Bone marrow (tissue), 2 donors: ENCODE results near the gene SHH.

Experiments used
- DNase-seq, 2 donors: peaks; one replicate each; lab custom pipeline; 2025; lab: John Stamatoyannopoulos, UW

SHH gene

DNA sequence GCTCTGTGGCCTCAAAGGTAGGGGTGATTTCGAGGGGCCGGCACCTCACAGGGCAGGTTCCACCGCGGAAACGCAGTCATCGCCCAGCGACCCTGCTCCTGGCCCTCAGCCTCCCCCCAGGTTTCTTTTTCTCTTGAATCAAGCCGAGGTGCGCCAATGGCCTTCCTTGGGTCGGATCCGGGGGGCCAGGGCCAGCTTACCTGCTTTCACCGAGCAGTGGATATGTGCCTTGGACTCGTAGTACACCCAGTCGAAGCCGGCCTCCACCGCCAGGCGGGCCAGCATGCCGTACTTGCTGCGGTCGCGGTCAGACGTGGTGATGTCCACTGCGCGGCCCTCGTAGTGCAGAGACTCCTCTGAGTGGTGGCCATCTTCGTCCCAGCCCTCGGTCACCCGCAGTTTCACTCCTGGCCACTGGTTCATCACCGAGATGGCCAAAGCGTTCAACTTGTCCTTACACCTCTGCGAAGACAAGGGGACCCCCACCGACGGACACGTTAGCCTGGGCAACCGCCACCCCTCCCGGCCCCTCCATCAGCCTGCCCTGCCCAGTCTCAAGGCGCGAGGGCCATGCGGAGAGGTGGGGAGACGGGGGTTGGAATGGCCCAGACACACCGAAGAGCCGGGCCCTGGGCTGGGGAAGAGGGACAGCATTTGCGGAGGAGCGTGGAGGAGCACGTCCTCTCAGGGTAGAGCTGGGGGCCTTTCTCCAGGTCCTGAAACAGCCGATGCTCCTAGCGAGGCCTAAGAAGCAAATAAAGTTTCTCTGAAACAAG is 6.0 kb downstream of the SHH start:
- no peak for DNase-seq

DNA sequence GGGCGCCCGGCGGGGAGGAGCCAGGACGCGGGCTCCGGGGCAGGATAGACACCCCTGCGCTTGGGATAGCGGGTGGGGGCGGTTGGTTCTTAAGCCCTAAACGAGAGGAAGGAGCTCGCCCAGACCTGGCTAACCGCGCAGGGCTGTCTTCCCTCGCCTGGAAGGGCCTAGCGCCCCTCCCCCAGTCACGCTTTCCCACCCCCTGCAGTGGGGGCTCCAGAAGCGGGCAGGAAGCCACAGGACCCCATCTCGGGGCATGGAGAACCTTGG is 6.5 kb downstream of the SHH start:
- no peak for DNase-seq

DNA sequence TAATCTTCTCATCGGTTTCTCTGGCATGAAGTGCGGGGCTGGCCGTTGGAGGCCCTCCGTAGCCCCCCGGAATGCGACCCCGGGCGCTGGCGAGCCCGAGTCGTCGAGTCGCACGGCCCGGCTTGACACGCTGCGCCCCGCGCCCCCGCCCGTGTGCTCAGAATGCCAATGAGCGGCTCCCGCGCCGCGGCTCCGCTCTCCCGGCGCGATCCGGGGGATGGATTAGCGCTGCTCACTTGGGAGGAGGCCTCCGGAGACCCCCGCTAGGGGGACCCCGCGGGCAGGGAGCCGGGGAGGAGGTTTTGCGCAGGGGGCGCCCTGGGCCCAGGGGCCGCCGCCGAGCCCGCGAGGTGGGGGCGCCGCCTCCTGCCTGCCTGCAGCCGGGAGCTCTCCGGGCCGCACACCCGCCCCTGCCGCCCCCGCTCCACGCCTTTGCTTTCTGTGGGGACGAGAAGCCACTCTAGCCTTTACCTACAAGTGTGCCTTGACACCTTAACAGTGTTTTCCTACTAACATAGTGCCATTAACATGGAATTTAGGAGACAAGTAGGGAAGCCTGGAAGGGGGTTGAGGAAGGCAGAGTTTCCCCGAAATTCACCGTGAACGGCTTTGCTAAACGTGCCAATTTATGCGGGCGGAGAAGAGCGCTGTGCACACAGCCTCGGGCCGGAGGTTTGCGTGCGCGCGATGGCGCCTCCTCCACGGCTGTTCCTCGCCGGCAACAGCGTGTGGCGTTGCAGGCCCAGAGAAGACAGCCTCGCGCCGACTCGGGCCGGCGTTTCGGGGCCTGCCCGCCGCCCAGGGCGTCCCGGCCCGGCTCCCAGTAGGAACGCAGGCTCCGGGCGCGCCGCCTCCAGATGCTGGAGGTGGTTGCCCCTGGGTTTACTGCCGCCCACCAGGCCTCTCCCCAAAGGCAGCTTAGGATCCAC is 7.1 kb downstream of the SHH start:
- peak in 1 of 2 donors; percentile 18 for DNase-seq

DNA sequence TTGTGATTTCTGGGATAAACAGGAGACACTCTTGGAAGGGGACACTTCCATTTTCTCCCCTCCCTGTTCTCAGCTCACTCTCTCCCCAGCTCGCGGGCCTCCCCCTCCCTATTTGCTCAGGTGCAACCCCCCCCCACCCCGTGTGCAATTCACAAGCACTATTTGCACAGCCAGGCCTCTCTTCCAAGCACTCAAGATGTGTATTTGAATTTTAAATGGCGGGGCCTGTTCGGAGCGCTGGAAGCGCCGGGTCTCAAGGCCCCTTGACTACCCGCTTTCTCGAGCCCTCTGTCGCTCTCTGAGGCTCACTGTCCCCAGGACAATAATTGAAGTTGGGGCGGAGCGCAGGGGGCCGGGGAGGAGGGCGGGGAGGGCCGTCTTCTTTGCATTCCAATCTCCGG is 7.8 kb downstream of the SHH start:
- DNase-seq = no peak

DNA sequence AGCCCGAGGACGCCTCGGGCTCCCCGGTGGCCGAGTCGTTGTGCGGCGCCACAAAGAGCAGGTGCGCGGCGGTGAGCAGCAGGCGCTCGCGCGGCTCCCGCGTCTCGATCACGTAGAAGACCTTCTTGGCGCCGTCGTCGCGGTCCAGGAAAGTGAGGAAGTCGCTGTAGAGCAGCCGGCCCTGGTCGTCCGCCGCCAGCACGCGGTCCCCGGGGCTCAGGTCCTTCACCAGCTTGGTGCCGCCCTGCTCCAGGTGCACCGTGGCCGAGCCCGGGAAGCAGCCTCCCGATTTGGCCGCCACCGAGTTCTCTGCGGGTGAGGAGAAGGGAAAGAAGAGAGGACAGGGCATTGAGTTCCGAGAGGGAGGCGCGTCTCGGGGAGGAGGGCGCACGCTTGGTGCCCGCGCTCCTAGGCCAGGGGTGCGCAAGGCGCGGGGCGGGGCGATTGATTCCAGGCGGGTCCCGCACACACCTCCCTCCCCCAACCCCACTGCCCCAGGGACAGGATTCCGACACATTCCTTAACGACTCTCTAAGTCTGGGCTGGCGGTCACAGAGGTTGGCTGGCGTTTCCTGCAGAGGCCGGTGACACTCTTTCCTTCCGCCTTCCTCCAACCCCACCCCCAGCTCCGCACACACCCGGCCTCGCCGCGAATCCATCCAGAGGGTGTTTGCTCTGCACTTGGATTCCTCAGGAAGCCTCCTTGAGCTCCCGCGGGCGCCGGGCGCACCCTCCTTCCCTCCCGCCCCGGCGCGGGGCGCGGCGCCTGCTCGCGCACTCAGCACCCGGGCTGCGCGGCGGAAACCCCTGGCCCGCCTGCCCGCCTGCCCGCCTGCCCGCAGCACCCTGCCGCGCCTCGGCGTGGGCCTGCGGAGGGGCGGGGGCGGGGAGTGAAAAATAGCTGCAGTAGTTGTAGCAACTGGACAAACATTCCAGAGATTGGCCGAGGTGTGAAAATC is 8.6 kb downstream of the SHH start:
- no peak for DNase-seq

DNA sequence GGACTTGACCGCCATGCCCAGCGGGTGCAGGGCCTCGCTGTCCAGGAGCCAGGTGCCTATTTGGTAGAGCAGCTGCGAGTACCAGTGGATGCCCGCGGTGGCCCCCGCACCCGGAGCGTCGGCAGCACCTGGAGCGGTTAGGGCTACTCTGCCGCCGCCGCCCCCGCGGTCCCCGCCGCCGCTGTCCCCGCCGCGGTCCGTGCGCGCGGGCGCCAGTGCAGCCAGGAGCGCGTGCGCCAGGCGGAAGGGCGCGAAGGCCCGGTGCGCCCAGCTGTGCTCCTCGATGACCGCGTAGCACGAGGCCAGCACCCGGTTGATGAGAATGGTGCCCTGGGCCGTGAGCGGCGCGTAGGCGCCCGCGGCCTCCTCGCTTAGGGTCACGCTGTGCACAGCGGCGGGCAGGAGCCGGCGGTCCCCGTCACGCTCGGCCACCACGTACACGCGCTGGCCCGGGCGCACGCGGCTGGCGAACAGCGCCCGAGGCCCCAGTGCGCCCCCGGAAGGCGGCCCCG is 9.3 kb downstream of the SHH start:
- DNase-seq = no peak

DNA sequence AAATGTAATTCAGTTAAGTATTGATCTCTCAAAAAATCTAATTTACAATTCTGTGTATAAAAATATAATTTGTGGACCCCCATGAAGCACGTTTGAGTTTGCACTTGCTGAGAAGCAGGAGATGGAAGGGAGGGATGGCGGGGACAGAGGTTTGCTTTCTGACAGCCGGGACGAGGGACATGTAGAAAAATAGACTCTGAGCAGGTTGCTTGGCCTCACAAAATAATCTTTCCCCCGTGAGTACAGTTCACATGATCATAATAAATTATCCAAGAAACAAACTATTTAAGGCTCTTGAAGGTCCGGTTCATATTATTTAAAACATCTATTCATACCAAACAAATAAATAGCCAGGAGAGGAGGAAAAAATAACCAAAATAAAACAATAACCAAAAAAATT is 10.0 kb downstream of the SHH start:
- no peak for DNase-seq

DNA sequence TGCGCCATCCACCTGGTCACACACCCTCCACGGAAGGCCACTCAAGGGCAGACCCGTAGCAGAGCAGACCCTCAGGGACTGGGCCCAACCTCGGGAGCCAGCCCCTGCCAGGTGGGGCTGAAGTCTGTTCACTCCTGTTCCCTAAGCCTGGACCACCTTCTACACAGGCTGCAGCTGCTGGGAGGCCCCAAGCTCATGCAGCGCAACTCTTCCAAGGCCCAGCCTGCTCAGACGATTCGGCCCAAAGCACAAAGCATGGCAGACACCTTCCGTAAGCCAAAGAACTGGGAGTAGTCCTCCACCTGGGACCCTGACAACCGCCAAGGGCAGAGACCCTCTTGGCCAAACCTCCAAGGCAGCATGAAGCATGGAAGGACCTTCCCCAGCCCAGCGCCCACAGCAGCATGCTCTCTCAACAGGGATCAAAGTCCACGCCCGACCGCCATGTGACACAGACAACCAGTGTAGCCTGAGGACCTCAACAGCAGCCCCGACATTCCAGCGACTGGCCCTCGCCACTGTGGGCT is 11.5 kb downstream of the SHH start:
- no peak for DNase-seq

DNA sequence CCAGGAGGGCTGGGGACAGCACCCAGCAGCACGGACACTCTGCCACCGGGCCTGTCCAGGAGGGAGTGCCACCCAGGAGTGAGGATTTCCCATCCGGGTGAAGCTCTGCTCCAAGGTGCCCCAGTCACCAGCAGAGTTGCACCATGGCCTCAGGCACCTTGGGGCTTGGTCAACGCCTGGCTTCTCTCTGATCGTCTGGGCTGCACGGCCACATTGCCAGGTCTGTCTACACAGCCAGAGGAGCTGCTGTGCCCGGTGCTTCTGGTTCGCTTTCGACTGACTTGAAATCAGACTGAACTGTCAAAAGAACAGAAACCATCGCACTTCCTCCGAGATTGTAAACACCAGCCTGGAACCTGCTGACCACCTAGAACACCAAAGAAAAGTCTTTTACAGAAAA is 12.0 kb downstream of the SHH start:
- DNase-seq = no peak

DNA sequence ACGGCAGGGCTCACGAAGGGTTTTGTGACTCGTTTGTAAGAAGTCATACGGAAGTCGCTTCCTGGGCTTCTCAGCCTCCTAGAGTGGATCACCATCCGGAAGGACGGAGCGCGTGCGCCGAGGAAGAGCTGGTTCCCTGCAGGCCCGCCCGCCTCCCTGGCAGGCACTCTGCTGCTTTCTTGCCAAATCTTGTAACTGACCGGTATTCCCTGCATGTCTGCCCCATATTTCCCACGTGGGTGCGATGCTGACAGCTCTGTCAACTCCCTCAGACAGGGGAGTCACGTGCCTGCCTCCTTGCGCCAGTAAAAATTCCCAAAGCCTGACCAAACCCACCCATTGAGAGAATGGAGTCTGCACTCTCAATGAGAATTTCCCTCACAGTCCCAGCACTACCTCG is 12.7 kb downstream of the SHH start:
- no peak for DNase-seq

DNA sequence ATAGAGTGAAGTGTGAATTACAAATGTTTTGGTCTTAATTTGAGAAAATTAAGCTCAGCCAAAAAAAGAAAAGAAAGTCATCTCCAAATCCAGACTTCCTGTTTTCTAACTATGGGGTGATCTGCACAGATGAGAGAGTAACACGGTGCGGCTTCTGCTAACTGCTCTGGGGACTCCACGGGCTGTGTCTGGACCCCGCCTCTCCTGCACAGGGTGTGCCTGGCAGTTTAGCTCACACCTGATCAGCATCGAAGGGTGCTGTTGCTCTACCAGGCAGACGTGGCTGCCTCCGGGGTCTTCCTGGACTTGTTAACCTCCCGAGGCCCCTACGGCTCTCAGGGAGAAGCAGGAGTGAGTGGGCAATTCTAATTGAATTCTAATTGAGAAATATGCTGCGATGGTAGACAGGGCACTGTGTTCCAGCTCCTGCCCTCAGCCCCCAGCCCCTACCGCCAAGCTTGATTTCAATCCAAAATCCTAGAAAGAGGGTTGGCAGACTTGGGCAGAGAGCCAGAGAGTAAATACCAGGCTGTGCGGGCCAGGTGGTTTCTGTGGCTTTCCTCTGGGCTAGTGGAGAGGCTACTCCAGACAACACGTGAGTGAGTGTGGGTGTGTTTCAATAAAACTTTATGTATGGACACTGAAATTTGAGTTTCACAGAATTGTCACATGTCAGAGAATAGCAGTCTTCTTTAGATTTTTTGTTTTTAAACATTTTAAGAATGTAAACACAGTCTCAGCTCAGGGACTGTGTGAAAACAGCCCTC is 13.4 kb downstream of the SHH start:
- DNase-seq = no peak

DNA sequence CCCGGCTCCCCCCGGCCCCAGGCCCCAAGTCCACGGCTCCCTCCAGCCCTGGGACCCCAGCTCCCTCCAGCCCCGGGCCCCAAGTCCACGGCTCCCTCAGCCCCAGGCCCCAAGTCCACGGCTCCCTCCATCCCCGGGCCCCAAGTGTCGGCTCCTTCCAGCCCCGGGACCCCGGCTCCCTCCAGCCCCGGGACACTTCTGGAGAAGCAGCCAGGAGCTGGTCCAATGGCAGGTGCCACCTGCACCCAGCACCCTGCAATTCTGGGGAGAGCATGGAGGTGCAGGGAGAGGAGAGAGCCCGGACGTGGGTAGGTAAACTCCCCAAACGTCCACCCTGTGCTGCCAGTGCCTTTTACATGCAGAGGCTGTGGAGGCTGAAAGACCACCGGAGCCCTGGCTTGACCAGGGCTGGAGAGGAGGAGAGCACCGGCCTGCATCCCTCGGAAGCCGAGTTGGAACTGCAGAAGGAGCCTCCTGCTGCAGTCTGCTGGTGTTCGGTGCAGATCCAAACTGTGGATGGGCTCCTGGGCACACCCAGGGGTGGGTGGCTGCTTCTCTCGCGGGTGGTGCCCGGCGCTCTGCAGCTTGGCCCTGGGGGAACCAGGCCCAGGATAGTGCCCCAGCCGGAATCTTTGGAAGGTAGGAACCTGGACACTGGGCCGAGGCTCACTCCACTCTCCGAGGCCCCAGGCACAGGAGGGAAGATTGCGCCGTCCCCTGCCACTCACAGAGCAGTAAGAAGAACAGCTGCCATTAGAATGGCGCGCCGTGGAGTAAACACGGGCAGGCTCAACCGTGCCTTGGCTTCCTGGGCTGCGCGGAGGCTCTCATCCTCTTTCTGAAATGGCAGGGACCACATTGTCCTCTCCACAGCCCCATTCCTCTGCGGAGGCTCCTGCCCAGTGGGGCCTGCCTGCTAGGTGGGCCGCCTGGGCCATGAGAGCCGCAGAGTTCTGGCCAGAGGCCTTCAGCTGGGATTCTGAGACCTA is 14.7 kb downstream of the SHH start:
- no peak for DNase-seq

DNA sequence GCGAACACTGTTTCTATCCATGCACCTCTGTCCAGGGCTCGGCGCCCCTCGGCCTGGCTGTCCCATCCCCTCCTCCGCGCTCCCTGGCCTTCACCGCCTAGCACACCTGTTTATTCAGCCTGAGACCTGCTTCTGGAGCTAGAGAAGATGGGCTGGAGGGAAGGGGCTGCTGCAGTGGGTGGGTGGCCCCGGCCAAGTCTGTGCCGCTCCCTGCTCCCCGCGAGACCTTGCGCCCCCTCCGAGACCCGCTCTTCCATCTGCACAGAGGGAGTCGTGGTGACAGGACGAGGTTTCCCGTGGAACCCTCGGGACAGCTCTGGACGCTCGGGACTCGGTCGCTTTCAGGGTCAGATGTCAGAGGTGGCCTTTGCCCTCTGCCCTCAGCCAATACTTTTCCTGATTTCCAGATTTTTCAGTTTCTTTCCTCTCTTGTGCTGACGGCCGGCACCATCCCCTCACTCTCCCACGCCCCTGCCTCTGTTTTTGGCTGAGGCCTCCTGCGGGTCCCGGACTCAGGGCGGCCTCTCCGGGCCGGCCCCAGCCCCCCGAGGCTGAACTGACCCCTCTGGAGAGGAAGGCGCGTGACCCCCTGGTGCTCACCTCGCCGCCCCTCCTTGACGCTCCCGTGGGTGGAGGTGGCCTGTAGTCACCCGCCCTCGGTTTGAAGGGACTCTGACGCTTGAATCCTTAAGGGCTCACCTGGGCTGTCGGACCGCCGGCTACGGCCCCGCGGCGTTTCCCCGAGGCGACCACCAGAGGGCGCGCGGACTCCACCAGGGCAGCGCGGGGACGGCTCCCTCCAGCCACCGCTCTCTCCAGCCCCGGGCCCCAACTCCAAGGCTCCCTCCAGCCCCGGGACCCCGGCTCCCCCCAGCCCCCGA is 15.6 kb downstream of the SHH start:
- peak; percentile 14 to 34 for DNase-seq

DNA sequence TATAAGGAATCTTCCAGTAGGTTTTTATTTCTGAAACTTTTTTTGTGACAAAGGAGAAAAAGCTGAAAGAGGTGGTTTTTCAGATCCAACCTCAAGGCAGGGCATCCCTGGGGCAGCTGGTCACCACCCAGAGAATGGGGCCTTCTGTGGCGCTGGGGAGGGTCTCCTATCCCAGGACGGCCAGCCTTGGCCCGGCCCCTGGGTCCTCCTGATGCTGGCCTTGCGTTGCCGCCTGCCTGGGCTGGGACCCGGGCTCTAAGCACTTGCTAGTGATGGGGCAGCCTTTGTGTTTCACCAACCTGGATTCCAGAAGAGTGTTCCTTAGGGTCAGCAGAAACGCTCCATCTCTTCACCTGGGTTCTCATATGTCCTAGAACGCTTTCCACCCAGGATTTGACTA is 16.3 kb downstream of the SHH start:
- DNase-seq = no peak

DNA sequence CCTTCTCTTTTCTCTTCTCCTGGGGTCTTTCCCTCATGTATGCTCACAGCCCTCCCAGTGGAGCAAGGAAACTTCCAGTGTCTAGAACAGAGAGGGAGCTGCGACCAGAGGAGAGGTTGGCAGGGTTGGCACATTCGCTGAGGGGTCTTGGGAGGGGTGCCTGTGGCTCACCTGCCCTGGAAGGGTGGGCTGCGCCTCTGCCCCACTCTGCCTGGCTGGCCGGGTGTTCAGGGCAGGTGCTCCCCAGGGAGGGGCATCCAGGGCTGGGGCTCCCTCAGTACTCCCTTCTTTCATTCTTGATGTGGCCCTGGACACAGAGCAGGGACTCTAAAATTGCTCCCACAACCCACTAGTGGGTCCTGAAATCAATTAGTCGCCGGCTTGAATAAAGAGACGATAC is 16.9 kb downstream of the SHH start:
- DNase-seq = no peak

DNA sequence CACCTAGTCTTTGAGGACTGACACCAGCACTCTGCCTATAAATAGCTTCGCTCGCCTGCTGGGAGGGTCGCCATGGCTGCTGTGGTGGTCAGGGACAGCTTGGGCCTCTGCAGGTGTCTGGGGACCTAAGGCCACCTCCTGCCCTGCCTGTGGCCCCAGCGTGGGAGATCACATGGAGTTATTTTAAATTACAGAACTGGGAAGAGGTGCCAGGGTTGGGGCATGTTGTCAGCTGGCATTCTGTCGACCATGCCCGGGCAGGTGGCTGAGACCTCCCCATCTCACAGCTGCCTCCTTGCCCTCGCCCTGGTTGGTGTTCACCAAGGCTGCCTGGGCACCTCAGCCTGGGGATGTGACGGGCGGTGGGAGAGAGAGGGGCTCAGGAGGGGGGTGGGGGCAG is 18.1 kb downstream of the SHH start:
- no peak for DNase-seq

DNA sequence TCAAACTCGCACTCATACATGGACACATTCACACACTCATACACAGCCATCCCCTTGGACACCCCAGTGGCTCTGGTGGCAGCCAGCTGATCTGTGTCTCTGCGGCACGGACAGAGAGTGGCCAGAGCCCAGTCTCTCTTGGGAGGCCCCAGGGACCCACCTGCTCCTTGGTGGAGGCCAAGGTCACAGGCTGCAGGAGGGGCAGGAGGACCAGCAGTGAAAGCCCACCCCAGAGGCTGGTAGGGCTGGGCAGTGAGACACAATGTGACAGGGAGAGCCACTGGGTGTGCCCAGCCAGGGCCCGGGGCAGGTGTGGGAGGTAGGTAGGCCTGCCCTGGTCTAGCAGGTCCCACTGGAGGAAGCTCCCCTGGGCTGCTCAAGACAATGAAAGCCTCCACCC is 18.5 kb downstream of the SHH start:
- DNase-seq = no peak

DNA sequence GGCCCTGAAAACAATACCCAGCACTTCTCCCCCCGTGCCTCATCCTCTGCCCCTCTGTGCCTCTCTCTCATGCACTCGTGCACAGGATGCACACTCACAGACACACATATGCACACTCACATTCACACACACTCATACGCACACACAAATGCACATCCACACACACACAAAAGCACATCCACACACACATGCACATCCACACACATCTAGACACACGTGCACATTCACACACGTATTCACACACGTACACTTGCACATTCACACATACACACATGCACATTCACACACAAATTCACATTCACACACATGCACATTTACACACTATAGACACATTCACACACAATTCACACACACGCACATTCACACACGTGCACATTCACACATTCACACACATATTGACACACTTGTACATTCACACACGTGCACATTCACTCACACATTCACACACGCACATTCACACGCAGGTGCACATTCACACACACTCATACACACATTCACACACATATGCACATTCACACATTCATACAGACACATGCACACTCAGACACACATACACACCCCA is 19.2 kb downstream of the SHH start:
- no peak for DNase-seq
